Measurements from ENCODE around the gene TTLL8. TPM values are rescaled to one million over a fixed set of nuclear protein-coding genes. Genes with fewer than 3 reads are reported as not detected.

The TTLL8 gene
- total RNA-seq, 2 experiments from 2014 or later = not detected

DNA sequence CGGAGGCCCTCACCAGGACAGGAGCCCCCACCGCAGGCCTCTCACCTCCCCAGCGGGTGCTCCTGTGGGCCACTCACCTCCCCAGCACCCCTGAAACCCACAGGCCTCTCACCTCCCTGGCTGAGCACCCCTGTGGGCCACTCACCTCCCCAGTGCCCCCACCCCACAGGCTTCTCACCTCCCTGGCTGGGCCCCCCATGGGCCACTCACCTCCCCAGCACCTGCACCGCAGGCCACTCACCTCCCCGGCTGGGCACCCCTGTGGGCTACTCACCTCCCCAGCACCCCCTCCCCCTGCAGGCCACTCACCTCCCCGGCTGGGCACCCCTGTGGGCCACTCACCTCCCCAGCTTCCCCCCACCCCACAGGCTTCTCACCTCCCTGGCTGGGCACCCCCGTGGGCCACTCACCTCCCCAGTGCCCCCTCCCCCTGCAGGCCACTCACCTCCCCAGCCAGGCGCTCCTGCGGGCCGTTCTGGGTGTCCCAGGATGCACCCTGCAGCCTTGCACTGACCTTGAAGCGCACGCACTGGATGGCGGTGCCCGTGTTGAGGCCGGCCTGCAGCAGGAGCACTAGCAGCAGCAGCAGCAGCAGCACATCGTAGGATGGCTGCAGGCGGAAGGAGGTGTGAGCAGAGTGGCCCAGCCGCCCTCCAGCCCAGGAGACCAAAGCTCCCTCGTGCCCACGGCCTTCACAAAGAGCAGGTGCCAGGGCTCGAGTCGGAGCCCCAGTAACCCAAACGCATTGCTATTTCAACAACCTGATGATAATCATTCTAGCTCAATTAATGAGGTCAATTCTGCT lies 5.7 kb upstream of the TTLL8 start:
- Mint-ChIP-seq H3K27ac (no peak overlapping the region), H3K4me3 (no peak overlapping the region), H3K36me3 (ENCODE audit: low read depth) (no peaks in the 10 kb centered on the region), H3K27me3 (peaks cover 10% of the 10 kb centered on the region), H3K9me3 (no peaks in the 10 kb centered on the region), H3K4me1 (ENCODE audit: low read depth) (no peaks in the 10 kb centered on the region)
- CTCF ChIA-PET = interaction anchor here (0.6 to 1.6 kb wide), 2 partner anchors 29 to 33 kb away, joined by 4 to 5 read pairs; no protein-coding TSS in a partner anchor
- POLR2A ChIA-PET = no interaction called here
- ATAC-seq (no peak), DNase-seq (no peak)
- TF ChIP-seq, protein P1, sequence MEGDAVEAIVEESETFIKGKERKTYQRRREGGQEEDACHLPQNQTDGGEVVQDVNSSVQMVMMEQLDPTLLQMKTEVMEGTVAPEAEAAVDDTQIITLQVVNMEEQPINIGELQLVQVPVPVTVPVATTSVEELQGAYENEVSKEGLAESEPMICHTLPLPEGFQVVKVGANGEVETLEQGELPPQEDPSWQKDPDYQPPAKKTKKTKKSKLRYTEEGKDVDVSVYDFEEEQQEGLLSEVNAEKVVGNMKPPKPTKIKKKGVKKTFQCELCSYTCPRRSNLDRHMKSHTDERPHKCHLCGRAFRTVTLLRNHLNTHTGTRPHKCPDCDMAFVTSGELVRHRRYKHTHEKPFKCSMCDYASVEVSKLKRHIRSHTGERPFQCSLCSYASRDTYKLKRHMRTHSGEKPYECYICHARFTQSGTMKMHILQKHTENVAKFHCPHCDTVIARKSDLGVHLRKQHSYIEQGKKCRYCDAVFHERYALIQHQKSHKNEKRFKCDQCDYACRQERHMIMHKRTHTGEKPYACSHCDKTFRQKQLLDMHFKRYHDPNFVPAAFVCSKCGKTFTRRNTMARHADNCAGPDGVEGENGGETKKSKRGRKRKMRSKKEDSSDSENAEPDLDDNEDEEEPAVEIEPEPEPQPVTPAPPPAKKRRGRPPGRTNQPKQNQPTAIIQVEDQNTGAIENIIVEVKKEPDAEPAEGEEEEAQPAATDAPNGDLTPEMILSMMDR (IDR thresholded peaks at IDR 0.05) = no peak
- intact Hi-C loops (cut with micrococcal nuclease) = no loop called here

DNA sequence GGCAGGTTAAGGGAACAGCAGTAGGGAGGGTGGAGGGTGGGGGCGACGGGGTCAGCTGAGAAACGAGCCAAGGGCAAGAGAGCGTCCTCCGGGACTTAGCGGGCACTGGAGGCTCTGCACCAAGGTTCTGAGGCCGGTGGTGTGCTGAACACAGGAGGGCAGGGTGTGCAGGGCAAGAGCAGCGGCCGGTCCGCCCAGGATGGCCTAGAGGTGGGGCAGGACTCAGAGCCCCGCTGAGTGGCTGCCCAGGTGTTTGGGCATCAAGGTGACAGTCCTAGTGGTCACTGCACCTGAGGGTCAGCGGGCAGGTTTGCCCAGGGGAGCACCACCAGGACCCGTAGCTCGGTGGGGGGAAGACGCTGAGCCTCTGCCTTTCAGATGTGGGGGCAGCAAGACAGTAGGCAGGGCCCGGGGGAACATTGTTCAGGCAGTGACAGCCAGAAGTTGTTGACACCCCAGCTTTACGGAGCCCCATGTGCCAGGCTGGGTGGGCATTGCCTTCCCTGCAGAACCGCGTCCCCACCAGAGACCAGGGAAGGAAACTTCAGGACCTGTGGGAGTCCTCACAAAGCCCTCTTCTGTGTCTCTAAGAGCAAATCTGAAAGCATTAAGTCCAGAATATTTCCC lies 4.5 kb upstream of the TTLL8 start:
- Mint-ChIP-seq H3K4me1 (ENCODE audit: low read depth) (no peaks in the 10 kb centered on the region), H3K36me3 (ENCODE audit: low read depth) (no peaks in the 10 kb centered on the region), H3K4me3 (no peak overlapping the region), H3K27ac (no peak overlapping the region), H3K9me3 (no peaks in the 10 kb centered on the region), H3K27me3 (peaks cover 12% of the 10 kb centered on the region)
- intact Hi-C loops (cut with micrococcal nuclease) = no loop called here
- ATAC-seq (no peak), DNase-seq (no peak)
- CTCF ChIA-PET = no interaction called here
- TF ChIP-seq, protein P1 (IDR thresholded peaks at IDR 0.05) = no peak
- POLR2A ChIA-PET = no interaction called here

DNA sequence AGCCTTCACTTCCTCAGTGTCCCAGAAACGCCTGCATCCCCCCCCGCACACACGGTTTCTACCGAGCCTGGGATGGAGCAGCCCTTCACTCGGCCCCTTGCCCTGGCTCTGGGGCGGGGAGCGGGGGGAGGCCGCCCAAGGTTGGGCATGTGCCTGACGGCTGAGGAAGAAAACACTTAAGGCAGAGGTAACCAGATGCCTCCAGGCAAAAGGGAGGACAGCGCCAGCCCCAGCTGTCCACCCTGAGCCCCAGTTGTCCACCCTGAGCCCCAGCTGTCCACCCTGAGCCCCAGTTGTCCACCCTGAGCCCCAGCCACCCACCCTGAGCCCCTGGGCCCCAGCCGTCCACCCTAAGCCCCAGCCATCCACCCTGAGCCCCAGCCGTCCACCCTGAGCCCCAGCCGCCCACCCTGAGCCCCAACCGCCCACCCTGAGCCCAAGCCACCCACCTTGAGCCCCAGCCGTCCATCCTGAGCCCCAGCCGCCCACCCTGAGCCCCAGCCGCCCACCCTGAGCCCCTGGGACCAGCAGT lies 3.8 kb upstream of the TTLL8 start:
- no peak overlapping the region for H3K4me3 Mint-ChIP-seq
- POLR2A ChIA-PET = no interaction called here
- H3K27ac Mint-ChIP-seq = no peak overlapping the region
- intact Hi-C loops (cut with micrococcal nuclease) = no loop called here
- H3K9me3 Mint-ChIP-seq = no peaks in the 10 kb centered on the region
- DNase-seq (no peak), ATAC-seq (no peak)
- TF ChIP-seq, protein P1 (IDR thresholded peaks at IDR 0.05) = no peak
- H3K36me3 Mint-ChIP-seq (ENCODE audit: low read depth) = no peaks in the 10 kb centered on the region
- peaks cover 16% of the 10 kb centered on the region for H3K27me3 Mint-ChIP-seq
- H3K4me1 Mint-ChIP-seq (ENCODE audit: low read depth) = no peaks in the 10 kb centered on the region
- CTCF ChIA-PET = no interaction called here

DNA sequence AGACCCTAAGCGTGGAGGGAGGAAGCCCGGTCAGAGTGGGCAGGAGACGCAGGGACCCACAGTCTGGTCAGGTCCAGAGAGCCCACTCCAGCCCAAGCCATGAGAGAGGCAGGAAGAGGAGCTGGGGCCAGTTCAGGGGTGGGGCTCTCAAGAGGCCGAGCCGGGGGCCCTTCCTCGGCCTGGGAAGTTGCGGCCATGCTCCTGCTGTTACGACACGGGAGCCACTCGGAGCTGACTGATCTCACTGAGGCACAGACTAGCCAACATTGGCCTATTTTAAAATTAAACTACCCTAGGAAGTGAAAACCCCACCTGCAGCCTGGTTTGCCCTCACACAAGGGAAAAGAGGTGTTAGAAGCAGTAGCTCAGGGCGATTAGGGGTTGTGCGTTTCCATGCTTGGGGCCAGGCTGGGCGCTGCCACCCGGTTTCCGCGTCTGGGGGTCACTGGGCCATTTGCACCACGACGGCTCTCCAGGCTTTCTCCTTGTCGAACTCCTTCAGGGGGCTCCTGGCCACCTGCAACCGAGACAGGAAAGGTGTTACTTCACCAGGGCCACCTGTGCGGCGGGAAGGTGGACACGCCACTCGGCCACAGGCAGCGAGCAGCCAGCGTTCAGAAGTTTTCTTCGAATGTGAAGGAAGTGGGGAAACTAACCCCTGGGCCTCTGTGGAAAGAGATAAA lies 3.2 kb upstream of the TTLL8 start:
- H3K9me3 Mint-ChIP-seq = no peaks in the 10 kb centered on the region
- POLR2A ChIA-PET = no interaction called here
- H3K36me3 Mint-ChIP-seq (ENCODE audit: low read depth) = no peaks in the 10 kb centered on the region
- intact Hi-C loops (cut with micrococcal nuclease) = no loop called here
- no peak overlapping the region for H3K4me3 Mint-ChIP-seq
- no peaks in the 10 kb centered on the region for H3K4me1 Mint-ChIP-seq (ENCODE audit: low read depth)
- ATAC-seq = no peak
- no peak overlapping the region for H3K27ac Mint-ChIP-seq
- H3K27me3 Mint-ChIP-seq = peaks cover 19% of the 10 kb centered on the region
- CTCF ChIA-PET = no interaction called here
- TF ChIP-seq, protein P1 (IDR thresholded peaks at IDR 0.05) = no peak
- DNase-seq = no peak
